ENCODE data around the gene STX4. TPM values are rescaled to one million over a fixed set of nuclear protein-coding genes. Genes with fewer than 3 reads are reported as not detected.
A peak's percentile ranks its signal among the peaks of the same experiment; 100 is the strongest.

Gene STX4
- total RNA-seq, 1 experiment from 2014 or later = 29.2 TPM

GRCh38 chr16:31071861-31072260 is 38.5 kb downstream of the STX4 start:
- Histone ChIP-seq H3K27me3 (replicated peaks; ENCODE audit: control insufficient read depth, insufficient read depth, low read length) (no peaks in the 10 kb centered on the region), H3K4me3 (ENCODE audit: low read depth, low read length) (peak overlapping the region; percentile 79), H3K36me3 (ENCODE audit: control insufficient read depth, insufficient read depth, low read length) (no peaks in the 10 kb centered on the region), H3K4me1 (peaks cover 9% of the 10 kb centered on the region; the same call in 1 of the 2 replicates), H3K9me3 (no peaks in the 10 kb centered on the region)
- Mint-ChIP-seq H3K4me1 (ENCODE audit: low read depth, unreplicated experiment) (peaks cover 7% of the 10 kb centered on the region), H3K4me3 (ENCODE audit: unreplicated experiment) (peak overlapping the region; percentile 84), H3K36me3 (ENCODE audit: insufficient read depth, unreplicated experiment) (no peaks in the 10 kb centered on the region), H3K9me3 (ENCODE audit: unreplicated experiment) (no peaks in the 10 kb centered on the region), H3K27me3 (ENCODE audit: insufficient read depth, unreplicated experiment) (no peaks in the 10 kb centered on the region), H3K27ac (ENCODE audit: unreplicated experiment) (no peak overlapping the region)
- intact Hi-C loops (cut with micrococcal nuclease; ENCODE audit: unreplicated experiment) = no loop called here
- no TSS peak for BruUV-seq (replicated peaks)
- ChIA-PET CTCF (no interaction called here), POLR2A (interaction anchor here (1.2 kb wide), 1 partner anchor 46 kb away, joined by 5 read pairs; the partner anchor contains the start of gene KAT8)
- DNase-seq = no peak
- TF ChIP-seq CTCF (IDR thresholded peaks at IDR 0.05; ENCODE audit: insufficient read depth in 1 of 2, low read depth in 1 of 2, low read length in 1 of 2, severe bottlenecking in 1 of 2, unreplicated experiment in 1 of 2) = no peak

GRCh38 chr16:31072540-31073141 is 39.3 kb downstream of the STX4 start:
- peak overlapping the region; percentile 58 for H3K27ac Mint-ChIP-seq (ENCODE audit: unreplicated experiment)
- intact Hi-C loops (cut with micrococcal nuclease; ENCODE audit: unreplicated experiment) = no loop called here
- peaks cover 9% of the 10 kb centered on the region; the same call in 1 of the 2 replicates for H3K4me1 ChIP-seq
- ChIA-PET POLR2A (interaction anchor here (1.2 to 2.2 kb wide), 2 partner anchors 45 to 69 kb away, joined by 5 to 22 read pairs; partner anchors contain the start of gene KAT8), CTCF (interaction anchor here (0.6 kb wide), 1 partner anchor 69 kb away, joined by 3 read pairs; no protein-coding TSS in a partner anchor)
- H3K36me3 ChIP-seq (ENCODE audit: control insufficient read depth, insufficient read depth, low read length) = no peaks in the 10 kb centered on the region; the same call in 1 of the 2 replicates
- H3K27me3 ChIP-seq (replicated peaks; ENCODE audit: control insufficient read depth, insufficient read depth, low read length) = no peaks in the 10 kb centered on the region
- no peak for TF ChIP-seq CTCF (IDR thresholded peaks at IDR 0.05; ENCODE audit: insufficient read depth in 1 of 2, low read depth in 1 of 2, low read length in 1 of 2, severe bottlenecking in 1 of 2, unreplicated experiment in 1 of 2)
- peaks cover 7% of the 10 kb centered on the region for H3K4me1 Mint-ChIP-seq (ENCODE audit: low read depth, unreplicated experiment)
- H3K36me3 Mint-ChIP-seq (ENCODE audit: insufficient read depth, unreplicated experiment) = no peaks in the 10 kb centered on the region
- H3K27me3 Mint-ChIP-seq (ENCODE audit: insufficient read depth, unreplicated experiment) = no peaks in the 10 kb centered on the region
- H3K4me3 ChIP-seq (ENCODE audit: low read depth, low read length) = peak overlapping the region; percentile 79
- no peak for DNase-seq
- peak overlapping the region; percentile 84 for H3K4me3 Mint-ChIP-seq (ENCODE audit: unreplicated experiment)
- no peaks in the 10 kb centered on the region for H3K9me3 Mint-ChIP-seq (ENCODE audit: unreplicated experiment)
- BruUV-seq (replicated peaks) = TSS peak; percentile 58
- H3K9me3 ChIP-seq = no peaks in the 10 kb centered on the region

- H3K27me3 Mint-ChIP-seq (ENCODE audit: insufficient read depth, unreplicated experiment) = no peaks in the 10 kb centered on the region
- no peaks in the 10 kb centered on the region for H3K9me3 Mint-ChIP-seq (ENCODE audit: unreplicated experiment)
- TF ChIP-seq CTCF (IDR thresholded peaks at IDR 0.05; ENCODE audit: insufficient read depth in 1 of 2, low read depth in 1 of 2, low read length in 1 of 2, severe bottlenecking in 1 of 2, unreplicated experiment in 1 of 2) = no peak
- peak overlapping the region; percentile 58 for H3K27ac Mint-ChIP-seq (ENCODE audit: unreplicated experiment)
- no peaks in the 10 kb centered on the region for H3K9me3 ChIP-seq
- ChIA-PET CTCF (interaction anchor here (0.6 to 2.0 kb wide), 7 partner anchors 20 to 385 kb away, joined by 3 to 14 read pairs (median 4); no protein-coding TSS in a partner anchor), POLR2A (interaction anchor here (0.6 to 2.2 kb wide), 10 partner anchors 40 to 800 kb away, joined by 3 to 34 read pairs (median 5); partner anchors contain the start of genes FUS, KAT8, PRSS8 and STX4)
- peaks cover 7% of the 10 kb centered on the region for H3K4me1 Mint-ChIP-seq (ENCODE audit: low read depth, unreplicated experiment)
- H3K36me3 ChIP-seq (ENCODE audit: control insufficient read depth, insufficient read depth, low read length) = peaks cover 2% of the 10 kb centered on the region
- H3K4me1 ChIP-seq = peaks cover 9% of the 10 kb centered on the region; the same call in 1 of the 2 replicates
- no peaks in the 10 kb centered on the region for H3K27me3 ChIP-seq (replicated peaks; ENCODE audit: control insufficient read depth, insufficient read depth, low read length)
- DNase-seq = peak; percentile 91
- BruUV-seq (replicated peaks) = no TSS peak
- H3K4me3 ChIP-seq (ENCODE audit: low read depth, low read length) = peak overlapping the region; percentile 79
- intact Hi-C loops (cut with micrococcal nuclease; ENCODE audit: unreplicated experiment) = no loop called here
- H3K36me3 Mint-ChIP-seq (ENCODE audit: insufficient read depth, unreplicated experiment) = no peaks in the 10 kb centered on the region
- peak overlapping the region; percentile 84 for H3K4me3 Mint-ChIP-seq (ENCODE audit: unreplicated experiment)
Observed at GRCh38 chr16:31073142-31073969, 40.0 kb downstream of the STX4 start.
